Fibroblast of villous mesenchyme (primary cell): Measurements from ENCODE around the gene MYOG. TPM values are rescaled to one million over a fixed set of nuclear protein-coding genes. Genes with fewer than 3 reads are reported as not detected.

Experiments used
- DNase-seq: peaks from one replicate; pipeline ENCODE4 v3.0.0-alpha.2; 2010; ENCODE audit warnings: low read depth
- H3K4me3 ChIP-seq: 2 replicates; pipeline ENCODE4 v1.5.1; 2011; ENCODE audit warnings: low read depth, mild to moderate bottlenecking, low read length
- CTCF ChIP-seq: IDR thresholded peaks from 2 replicates; pipeline ENCODE4 v1.5.1; 2012; ENCODE audit warnings: low read depth, mild to moderate bottlenecking, low read length; ENCODE audit not compliant: insufficient read depth
- total RNA-seq: library from RNA; depleted of rRNA; stranded (reverse); fragments of >200 nt; gene quantifications from 2 replicates; pipeline ENCODE4 v1.2.3, GENCODE V29; 2012

Gene MYOG
- total RNA-seq, 1 donor, result not detected

- DNase-seq, result no peak
- H3K4me3 ChIP-seq, result no peak overlapping the region
- TF ChIP-seq CTCF, result no peak
These were observed 5.3 kb upstream of the MYOG start for GRCh38 chr1:203091199-203091477.

GRCh38 chr1:203090421-203091198 lies 4.8 kb upstream of the MYOG start:
- H3K4me3 ChIP-seq, result no peak overlapping the region
- TF ChIP-seq CTCF, result no peak
- no peak for DNase-seq

DNA sequence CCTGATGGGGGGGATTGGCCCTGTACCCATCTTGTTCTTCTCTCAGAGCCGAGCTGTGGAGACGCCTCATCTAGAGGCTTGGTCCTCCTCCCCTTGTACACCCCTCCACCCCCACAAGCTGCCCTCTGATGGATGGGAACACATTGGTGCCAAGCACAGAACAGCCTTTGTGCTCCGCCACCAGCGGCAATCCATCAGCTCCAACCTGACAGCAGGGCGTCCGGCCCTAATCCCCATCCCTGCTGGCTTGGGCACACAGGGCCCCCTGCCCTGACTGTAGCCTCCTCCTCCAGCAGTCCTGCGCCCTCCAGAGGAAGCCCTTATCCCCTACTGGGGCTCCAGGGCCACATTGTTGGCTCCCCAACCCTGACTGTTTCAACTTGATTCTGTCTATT lies 3.8 kb upstream of the MYOG start:
- no peak for DNase-seq
- TF ChIP-seq CTCF, result no peak
- no peak overlapping the region for H3K4me3 ChIP-seq

DNA sequence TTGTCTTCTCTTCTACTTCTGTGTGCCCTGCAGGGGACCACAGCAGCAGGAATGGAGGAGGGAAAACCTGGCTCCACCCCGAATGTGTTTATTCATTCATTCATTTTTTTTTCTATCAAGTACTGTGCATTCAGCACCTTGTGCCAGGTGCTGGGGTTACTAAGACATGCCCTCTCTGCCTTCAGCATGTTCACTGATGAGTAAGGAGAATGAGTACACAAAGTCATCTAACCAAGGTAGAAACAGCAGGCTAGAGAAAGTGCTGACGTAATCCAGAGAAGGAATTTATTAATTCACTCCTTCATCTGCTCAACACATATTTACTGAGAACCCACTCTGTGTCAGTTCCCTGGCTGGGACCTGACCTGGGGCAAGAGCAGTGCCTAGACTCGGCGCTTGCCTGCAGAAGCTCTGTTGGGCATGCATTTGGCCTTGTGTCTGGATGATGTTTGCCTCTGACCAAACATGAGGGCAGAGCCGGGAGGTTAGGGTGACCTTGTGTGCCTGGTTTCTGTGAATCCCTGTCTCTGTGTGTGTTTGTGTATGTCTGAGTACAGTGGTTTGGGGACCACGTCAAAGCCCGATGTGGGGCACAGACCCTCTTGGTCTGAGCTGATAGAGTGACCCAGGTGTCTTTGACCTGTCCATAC lies 3.3 kb upstream of the MYOG start:
- DNase-seq, result no peak
- no peak for TF ChIP-seq CTCF
- H3K4me3 ChIP-seq, result no peak overlapping the region

DNA sequence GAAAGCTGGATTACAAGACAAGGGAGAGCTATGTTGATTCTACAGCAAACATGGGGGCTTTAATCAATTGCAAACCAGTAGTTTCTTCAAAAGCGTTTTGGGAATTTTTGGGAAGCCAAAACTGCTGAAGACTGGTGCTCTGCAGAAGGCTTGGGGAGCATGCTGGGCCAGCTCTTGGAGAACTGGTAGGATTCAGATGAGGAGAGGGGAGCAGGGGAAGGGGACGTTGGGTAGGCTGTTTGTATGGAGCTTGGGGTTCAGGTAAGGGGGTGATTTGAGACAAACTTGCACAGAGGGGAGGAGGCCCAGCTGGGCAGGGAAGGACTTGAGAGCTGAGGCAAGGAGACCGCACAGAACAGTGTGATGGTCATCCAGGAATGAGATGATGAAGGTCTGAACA lies 2.6 kb upstream of the MYOG start:
- no peak for TF ChIP-seq CTCF
- DNase-seq, result no peak
- H3K4me3 ChIP-seq, result no peak overlapping the region

GRCh38 chr1:203086992-203087763 lies 1.4 kb upstream of the MYOG start:
- no peak overlapping the region for H3K4me3 ChIP-seq
- DNase-seq, result no peak
- no peak for TF ChIP-seq CTCF
